GM19193 (cell line): Measurements from ENCODE around the gene ZNF407.

Experiments
- POLR2A ChIP-seq: IDR thresholded peaks from 4 replicates; pipeline ENCODE4 v1.6.1; 2011; ENCODE audit not compliant: insufficient read depth, insufficient read length; ENCODE audit errors: extremely low read depth

ZNF407 gene

DNA sequence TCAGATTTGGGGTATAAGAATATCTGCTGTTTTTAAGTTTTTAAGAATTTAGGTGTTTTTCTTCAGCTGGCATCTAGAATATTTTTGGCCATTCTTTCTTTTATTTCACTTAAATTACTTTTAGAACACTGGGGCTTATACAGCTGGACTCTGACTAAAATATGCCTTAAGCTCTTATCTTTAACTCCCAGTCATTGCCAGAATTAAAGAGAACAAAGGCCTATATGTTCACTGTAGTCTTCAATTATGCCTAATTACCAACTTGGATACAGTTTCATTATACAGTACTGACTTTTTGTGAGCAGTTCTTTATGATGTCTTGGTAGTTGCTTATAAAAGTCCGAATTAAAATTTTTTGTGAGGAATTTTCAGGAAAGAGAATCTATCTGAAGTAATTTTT is 192.8 kb downstream of the ZNF407 start:
- no peak for TF ChIP-seq POLR2A

DNA sequence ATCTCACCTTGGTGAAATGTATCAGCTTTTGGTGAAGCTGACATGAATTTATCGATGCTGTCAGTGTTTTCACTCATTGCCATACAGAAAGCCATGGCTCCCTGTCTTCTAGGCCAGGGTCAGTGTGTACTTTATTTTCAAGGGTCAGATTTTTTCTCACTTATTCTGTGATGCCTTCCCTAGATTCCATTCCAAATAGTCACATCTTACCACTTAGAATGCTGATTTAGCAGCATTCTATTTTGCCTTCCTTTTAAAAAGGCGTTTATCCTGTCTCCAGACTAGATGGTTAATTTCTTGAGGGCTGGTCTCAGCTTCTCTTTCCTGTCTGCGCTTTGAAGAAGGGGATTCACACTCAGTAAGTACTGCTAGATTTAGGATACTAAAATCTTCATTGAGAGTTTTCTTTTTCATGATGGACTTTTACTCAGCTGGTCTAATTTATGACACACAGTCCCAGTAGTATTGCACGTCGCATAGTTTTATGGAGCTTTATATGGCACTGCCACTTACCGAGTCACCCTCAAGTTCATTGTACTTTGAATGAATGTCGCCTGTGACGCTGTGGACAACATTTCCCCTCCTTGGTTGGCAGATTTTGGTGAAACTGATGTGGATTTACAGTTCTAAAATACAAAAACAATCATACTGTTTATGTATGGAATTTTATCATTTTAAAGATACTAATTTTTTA is 194.0 kb downstream of the ZNF407 start:
- no peak for TF ChIP-seq POLR2A

DNA sequence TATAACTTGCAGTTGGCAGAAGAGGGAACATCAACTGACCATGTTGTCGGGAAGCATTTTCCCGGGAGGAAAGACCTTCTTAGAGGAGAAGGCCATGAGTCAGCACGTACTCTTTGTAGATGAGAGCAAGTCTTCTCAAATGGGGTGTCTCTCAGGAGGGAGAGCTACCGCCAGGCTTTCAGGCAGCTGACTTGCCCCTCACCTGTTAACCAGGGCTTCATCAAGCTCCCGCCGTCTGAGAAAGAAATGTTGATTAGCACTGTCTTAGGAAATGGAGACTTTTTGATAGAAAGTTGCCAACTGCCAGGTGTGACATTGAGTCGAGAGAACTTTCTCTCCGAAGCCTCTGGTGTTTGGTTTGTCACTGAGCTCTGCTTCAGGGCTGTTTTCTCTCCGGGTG is 196.1 kb downstream of the ZNF407 start:
- no peak for TF ChIP-seq POLR2A

DNA sequence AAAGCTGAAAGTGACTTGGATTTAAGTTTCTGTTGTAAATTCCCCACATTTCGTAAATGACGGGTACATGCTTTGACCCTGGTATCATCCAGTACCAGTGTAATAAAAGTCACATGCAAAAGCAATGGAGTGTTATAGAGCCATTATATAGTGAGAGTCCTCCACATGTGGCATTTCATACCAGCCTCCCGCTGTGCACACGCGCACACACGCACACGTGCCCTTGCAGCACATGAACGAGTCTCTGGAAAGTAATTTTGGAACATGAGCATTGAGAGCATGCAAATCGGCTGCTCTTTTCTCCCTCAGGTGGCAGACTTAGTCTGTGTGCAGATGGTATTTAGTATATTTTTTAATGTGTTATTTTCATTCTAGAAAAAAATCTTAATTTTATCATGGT is 198.1 kb downstream of the ZNF407 start:
- no peak for TF ChIP-seq POLR2A

DNA sequence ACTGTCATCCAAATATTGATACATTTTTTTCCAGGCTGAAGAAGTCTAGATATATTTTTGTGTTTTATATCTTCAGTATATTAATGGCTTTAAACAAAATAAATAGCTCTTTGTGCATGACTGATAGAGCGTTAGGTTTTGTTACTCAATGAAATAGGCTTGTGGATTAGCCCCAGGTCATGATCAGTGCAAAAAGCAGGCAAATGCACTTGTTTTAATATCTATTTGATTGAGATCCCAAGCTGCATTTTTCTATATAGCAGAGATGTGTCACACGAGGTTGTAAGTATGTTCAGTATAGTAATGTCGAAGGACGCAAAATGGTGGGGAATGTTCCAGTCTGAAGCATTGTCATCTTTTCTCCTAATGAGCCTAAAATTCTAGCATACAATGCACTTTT is 198.5 kb downstream of the ZNF407 start:
- no peak for TF ChIP-seq POLR2A

DNA sequence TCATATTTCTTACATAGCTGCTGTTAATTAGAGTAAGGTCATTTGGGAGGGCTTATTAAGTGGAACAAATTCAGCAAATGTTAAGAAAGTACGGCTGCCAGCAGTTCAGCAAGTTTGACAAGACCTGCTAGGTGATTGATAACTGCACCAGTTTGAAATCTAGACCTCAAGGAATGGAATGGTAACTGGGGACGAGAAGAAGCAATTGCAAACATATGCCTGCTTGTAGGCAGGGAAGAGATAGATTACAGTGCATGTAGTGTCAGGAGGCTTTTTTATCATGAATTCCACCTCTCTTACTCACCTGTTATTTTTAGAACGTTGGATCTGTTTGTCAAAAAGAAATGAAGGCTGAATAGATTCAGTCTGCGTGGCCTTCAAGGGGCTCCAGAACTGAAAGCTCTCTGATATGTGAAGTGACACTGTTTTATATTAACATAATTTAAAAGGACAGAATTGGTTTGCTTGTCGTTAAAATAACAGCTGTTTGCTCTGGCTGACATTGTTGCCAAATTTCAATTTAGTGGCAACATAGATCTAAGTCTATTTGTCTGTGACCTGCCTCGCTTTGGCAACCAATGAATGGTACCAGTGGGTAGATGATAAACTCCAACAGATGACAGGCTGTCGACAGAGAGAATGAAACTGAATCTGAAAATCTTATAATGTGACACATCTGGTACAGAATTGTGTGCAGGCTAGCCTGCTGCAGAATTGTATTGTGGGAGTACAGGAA is 199.3 kb downstream of the ZNF407 start:
- no peak for TF ChIP-seq POLR2A

DNA sequence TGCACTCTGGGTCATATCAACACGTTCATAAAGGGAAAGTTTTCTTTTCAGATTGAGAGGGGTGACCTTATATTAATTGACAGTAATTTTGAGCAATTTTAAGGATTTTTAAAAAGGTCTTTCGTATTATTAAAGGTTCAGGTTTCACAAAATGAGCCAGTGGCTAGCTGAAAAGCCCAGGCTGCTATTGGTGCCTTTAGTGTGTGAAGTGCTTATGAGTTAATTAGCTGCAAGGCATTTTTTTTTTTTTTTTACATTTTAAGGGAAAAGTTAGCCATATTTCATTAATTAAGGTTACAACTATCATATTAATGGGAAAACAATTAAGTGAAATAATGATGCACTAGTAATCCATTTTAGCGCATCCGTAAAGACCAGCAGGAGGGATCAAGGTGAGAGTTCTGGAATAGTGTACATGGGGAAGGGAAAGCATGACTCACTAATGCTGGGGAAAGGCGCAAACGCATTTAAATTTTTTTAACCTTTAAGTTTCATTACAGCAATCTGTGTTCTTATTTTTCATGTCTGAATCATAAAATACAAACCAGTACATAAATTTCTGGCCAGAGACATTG is 200.0 kb downstream of the ZNF407 start:
- TF ChIP-seq POLR2A: no peak

DNA sequence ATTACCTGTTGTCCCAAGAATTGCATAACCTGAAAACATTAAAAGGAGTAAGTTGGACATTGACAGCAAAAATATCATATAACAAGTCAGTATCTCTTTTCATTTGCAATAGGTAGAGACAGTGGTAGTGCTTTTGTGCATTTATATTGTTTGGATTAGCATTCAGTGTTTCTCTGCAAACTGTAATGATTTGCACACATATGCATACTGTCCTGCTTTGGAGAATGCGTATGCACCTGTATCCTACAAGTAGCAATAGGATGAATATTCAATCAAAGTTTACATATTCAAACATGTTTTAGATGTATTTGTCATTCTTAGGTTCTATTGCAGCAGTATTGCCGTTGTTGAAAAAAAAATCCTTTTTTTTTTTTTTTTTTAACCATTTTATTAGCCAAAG is 201.9 kb downstream of the ZNF407 start:
- no peak for TF ChIP-seq POLR2A

DNA sequence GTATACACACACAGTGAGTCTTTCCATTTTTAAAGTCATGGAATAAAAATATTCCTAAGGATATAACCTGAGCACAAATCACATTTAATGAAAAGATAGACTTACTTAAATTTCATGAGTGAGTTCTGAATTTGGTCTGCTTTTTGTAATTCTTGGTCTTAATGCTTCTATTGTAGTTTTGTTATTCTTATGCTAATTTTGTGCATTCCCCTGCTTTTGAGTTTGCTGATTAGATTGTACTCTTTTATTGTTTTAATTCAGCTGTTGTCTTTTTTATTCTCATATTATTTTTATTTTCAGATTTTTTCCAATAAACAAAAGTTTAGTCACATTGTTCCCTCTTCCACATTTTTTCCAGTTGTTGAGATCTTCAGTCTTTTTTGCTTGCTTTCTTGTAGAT is 202.4 kb downstream of the ZNF407 start:
- TF ChIP-seq POLR2A: no peak

DNA sequence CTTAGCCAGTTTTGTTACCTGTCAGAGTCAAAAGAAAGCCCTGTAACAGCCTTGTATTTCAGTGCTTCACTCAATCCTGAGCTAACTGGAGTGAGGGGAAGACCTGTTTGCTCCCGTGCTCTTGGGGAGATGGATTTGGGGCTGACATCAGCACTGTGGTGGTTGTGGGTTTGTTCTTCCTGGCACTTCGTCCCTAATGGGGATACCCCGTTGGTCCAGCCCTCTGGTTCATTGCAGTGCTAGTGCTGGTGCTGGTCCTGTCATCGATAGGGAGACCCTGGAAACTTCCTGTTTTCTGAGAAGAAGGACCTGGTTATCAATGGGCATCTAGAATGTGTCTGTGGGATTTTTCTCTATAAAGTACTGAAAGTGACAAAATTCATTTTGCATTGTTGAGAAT is 205.4 kb downstream of the ZNF407 start:
- TF ChIP-seq POLR2A: no peak

DNA sequence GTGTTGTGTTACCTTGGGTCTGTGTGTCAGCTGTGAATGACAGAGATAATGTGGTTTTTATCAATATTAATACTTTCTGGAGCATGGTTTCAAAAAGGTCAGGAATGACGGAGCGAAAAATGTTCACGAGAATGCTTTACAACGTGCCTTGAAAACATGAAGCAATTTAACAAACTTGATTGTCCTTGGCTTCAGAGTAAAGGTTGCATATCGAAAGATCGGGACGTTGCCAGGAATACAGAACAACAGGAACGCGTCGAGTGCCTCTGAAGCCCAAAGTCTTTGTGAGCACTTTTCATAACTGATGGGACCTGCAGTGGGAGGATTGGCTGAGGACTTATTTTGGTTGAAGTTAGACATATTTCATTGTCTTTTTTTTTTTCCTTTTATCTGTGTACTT is 206.1 kb downstream of the ZNF407 start:
- TF ChIP-seq POLR2A: no peak

DNA sequence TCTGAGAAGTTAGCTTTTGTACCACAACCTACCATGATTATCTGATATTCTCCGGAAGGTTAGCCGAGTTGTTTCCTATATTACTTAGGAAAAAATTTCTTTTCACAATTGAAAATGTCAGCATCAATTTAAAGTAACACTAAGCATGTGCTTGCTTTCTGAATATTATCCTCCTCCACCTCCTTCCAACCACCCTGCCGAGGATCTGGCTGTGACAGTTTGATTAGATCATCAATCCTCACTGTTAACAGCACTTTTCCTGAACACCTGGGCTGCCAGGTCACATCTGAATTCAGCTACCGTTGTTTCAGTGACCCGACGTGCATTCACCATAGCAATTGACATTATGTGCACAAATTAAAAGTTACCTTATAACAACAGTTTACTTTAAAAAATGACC is 207.0 kb downstream of the ZNF407 start:
- no peak for TF ChIP-seq POLR2A

DNA sequence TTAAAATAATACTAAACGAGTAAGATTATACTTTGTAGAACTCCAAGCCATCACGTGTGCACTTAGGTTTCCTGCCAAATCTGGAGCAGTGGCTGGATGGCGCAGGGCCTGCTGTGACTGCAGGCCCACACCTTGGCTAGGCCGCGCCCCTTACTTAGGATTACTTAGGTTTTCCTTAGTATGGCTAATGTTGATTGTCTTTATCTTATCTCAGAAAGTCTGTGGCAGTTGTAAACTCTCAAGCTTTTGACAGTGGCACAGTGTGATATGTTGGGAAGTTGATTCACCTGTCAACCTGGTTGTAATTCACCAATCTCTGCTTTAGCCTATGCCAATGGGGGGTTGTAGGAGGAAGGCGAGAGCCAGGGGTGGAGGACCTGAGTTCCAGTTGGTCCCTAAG is 208.4 kb downstream of the ZNF407 start:
- TF ChIP-seq POLR2A: no peak

DNA sequence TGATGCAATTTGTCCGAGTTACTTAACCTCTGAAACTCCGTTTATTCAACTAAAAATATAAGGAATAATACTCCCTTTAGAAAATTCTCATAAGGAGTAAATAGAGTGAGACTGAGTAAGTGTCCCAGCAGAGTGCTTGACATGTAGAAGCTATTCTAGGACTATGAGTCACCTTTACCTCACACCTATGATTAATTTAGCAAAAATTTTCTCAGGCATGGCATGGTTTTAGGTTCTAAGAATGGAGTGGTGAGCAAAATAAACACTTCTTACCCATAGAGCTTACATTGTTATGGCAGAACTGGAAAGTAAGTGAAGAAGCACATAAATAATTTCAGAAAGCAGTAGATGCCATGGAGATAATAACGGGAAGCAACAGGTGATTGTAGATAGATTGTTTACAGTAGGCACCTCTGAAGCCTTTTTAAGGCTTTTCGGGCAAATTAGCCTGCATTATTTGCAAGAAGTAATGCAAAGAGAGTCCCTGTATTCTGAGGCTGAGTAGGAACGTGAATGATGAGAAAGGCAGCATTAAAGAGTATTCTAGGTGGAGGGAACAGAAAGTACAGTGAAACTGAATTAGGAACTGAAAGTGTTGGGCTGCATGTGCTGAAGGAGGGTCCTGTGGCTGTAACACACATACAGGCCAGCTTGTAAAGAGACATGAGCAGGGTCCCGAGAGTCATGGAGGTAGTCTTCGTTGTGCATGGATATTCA is 209.2 kb downstream of the ZNF407 start:
- no peak for TF ChIP-seq POLR2A

DNA sequence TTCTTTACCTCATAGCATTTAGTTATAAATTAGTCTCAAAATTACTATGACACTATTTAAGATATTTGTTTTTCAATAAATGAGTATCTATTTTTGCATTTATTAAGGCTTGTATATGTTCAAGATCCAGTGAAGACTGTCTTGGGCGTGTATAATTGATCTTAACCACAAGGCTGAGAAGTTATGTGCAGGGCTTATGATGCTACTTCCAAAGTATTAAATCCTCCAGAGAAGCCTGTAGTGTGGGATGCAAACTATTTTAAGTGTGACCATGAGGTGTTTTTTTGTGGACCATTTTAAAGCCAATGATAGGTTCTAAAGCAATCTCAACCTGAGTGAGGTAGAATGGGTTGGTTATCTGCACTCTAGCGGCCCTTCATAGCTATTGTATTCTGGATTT is 219.9 kb downstream of the ZNF407 start:
- no peak for TF ChIP-seq POLR2A
